ENCODE measurements around the gene TRAPPC3.

GRCh38 chr1:36087233-36088123, 61.8 kb downstream of the TRAPPC3 start:
- TF ChIP-seq CTCF (IDR thresholded peaks at IDR 0.05; ENCODE audit: borderline replicate concordance, extremely low read depth, low read length, poor library complexity, severe bottlenecking) (no peak), EZH2 (IDR thresholded peaks at IDR 0.05; ENCODE audit: borderline replicate concordance, low read depth, low read length, severe bottlenecking) (no peak)
